HS-5 (cell line): ENCODE measurements around the gene BBS9.
"Not testable (repeated sequence)": the region's sequence is repeated elsewhere in the genome, so short reads cannot be mapped to it uniquely, and the experiment has no call there.

ENCODE experiments used
- DNase-seq: peaks from one replicate; pipeline ENCODE4 v3.0.0-alpha.2; 2012; ENCODE audit warnings: low read depth

The BBS9 gene

GRCh38 chr7:33433357-33433756 is 304.0 kb downstream of the BBS9 start:
- no peak for DNase-seq

- DNase-seq, result no peak
Observed at GRCh38 chr7:33444511-33444910, 315.1 kb downstream of the BBS9 start.

GRCh38 chr7:33446551-33446950 is 317.2 kb downstream of the BBS9 start:
- no peak for DNase-seq

- DNase-seq, result no peak
Observed at GRCh38 chr7:33448035-33448434, 318.7 kb downstream of the BBS9 start.

GRCh38 chr7:33449847-33450246 is 320.5 kb downstream of the BBS9 start:
- no peak for DNase-seq

- DNase-seq, result no peak
Observed at GRCh38 chr7:33452805-33453502, 323.6 kb downstream of the BBS9 start.

- DNase-seq, result no peak
Observed at GRCh38 chr7:33457039-33457438, 327.7 kb downstream of the BBS9 start.

- no peak for DNase-seq
Observed at GRCh38 chr7:33458581-33458980, 329.2 kb downstream of the BBS9 start.

- peak; percentile 45 for DNase-seq
Observed at GRCh38 chr7:33459340-33459751, 330.0 kb downstream of the BBS9 start.

GRCh38 chr7:33463131-33463530 is 333.8 kb downstream of the BBS9 start:
- DNase-seq, result no peak

- no peak for DNase-seq
Observed at GRCh38 chr7:33466203-33466602, 336.8 kb downstream of the BBS9 start.

GRCh38 chr7:33471636-33472242 is 342.4 kb downstream of the BBS9 start:
- no peak for DNase-seq

GRCh38 chr7:33472348-33473025 is 343.1 kb downstream of the BBS9 start:
- DNase-seq, result no peak

- DNase-seq, result no peak
Observed at GRCh38 chr7:33477719-33478480, 348.5 kb downstream of the BBS9 start.

GRCh38 chr7:33484476-33484875 is 355.1 kb downstream of the BBS9 start:
- not testable (repeated sequence) for DNase-seq

GRCh38 chr7:33485747-33486493 is 356.6 kb downstream of the BBS9 start:
- no peak for DNase-seq

GRCh38 chr7:33486633-33487032 is 357.3 kb downstream of the BBS9 start:
- DNase-seq, result no peak

- DNase-seq, result no peak
Observed at GRCh38 chr7:33487998-33488682, 358.8 kb downstream of the BBS9 start.

GRCh38 chr7:33494474-33494873 is 365.1 kb downstream of the BBS9 start:
- DNase-seq, result no peak

GRCh38 chr7:33495207-33495606 is 365.8 kb downstream of the BBS9 start:
- no peak for DNase-seq

GRCh38 chr7:33497051-33497450 is 367.7 kb downstream of the BBS9 start:
- no peak for DNase-seq
